Measurements from ENCODE around the gene FITM1.

DNA sequence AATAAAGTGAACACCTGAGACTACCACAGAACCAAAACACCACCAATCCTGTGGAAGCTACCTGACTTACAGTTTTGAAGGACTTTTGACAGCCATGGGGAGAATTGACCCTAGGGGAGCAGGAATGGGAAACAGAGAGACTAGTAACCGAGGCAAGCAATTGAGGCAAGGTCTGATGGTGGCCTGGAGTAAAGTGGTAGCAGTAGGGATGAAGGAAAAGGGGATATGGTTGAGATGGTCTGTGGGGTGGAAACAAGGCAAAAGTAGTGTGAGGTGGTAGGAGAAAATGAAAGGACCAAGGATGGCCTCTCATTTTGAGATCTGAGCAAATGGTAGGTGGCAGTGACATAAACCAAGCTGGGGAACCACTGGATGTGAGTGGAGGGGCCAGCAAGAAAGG is 26.4 kb downstream of the FITM1 start:
- no peak for TF ChIP-seq EZH2 (IDR thresholded peaks at IDR 0.05; ENCODE audit: borderline replicate concordance, low read depth, low read length, severe bottlenecking)
- no peak for TF ChIP-seq POLR2A (IDR thresholded peaks at IDR 0.05; ENCODE audit: low read depth, low read length)
- TF ChIP-seq, protein P1, sequence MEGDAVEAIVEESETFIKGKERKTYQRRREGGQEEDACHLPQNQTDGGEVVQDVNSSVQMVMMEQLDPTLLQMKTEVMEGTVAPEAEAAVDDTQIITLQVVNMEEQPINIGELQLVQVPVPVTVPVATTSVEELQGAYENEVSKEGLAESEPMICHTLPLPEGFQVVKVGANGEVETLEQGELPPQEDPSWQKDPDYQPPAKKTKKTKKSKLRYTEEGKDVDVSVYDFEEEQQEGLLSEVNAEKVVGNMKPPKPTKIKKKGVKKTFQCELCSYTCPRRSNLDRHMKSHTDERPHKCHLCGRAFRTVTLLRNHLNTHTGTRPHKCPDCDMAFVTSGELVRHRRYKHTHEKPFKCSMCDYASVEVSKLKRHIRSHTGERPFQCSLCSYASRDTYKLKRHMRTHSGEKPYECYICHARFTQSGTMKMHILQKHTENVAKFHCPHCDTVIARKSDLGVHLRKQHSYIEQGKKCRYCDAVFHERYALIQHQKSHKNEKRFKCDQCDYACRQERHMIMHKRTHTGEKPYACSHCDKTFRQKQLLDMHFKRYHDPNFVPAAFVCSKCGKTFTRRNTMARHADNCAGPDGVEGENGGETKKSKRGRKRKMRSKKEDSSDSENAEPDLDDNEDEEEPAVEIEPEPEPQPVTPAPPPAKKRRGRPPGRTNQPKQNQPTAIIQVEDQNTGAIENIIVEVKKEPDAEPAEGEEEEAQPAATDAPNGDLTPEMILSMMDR (IDR thresholded peaks at IDR 0.05; ENCODE audit: extremely low read depth in 1 of 2, insufficient read depth in 1 of 2, low read depth in 1 of 2, low read length in 2 of 2): no peak
- no peak for TF ChIP-seq POLR2AphosphoS5 (IDR thresholded peaks at IDR 0.05; ENCODE audit: insufficient read depth, low read depth, low read length)
- TF ChIP-seq MYC (IDR thresholded peaks at IDR 0.05; ENCODE audit: low read depth, low read length): no peak
